SK-N-MC (cell line): ENCODE measurements around the gene SCAF1.

ENCODE experiments used
- EZH2 ChIP-seq: fragments of 200-600 bp; sonication (generic); IDR thresholded peaks from one replicate; pipeline ENCODE4 v1.6.1; 2017; ENCODE audit warnings: antibody characterized with exemption
- POLR2AphosphoS5 ChIP-seq: IDR thresholded peaks from 2 replicates; pipeline ENCODE4 v1.6.1; 2012; ENCODE audit warnings: mild to moderate bottlenecking, low read depth, low read length, borderline replicate concordance

DNA sequence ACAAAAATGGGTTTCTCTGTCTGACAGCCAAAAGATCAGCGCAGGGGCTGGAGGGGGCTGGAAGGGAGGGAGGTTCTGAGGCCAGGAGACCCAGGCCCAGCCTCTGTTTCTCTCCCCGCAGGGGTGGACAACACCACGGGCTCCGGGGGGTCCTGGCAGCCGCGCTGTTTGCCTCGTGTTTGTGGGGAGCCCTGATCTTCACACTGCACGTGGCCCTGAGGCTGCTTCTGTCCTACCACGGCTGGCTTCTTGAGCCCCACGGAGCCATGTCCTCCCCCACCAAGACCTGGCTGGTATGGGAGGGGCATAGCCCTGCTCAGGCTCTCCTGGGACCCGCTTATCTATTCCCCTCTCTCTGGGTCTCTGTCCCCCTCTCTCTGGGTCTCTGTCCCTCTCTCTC, 58.6 kb downstream of the SCAF1 start:
- TF ChIP-seq EZH2 (no peak), POLR2AphosphoS5 (no peak)
